ENCODE data around the gene PARP3.

Gene PARP3

DNA sequence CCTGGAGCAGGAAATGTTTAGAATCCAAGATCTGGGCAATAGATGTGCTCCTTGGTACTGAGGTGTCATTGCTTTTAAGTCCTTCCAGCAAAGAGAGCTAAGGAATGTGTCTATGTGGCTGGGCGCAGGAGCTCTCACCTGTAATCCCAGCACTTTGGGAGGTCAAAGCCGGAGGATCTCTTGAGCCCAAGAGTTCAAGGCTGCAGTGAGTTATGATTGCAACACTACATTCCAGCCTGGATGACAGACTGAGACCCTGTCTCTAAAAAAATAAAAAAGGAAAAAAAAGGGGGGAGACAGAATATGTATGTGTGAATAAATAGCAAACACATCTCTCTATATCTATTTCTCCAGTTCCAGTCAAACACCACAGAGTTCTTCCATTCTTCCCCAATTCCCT is 8.7 kb downstream of the PARP3 start:
- no peak overlapping the region for H3K4me3 ChIP-seq (ENCODE audit: low read depth, low read length)
- no peak for TF ChIP-seq CTCF (IDR thresholded peaks at IDR 0.05; ENCODE audit: low read depth, low read length, missing control alignments)
- in situ Hi-C loops (cut with HindIII; ENCODE audit: low sequenced_read_pairs) = no loop called here
- no peak for DNase-seq (ENCODE audit: low read depth)

- no peak for DNase-seq (ENCODE audit: low read depth)
- in situ Hi-C loops (cut with HindIII; ENCODE audit: low sequenced_read_pairs) = no loop called here
- TF ChIP-seq CTCF (IDR thresholded peaks at IDR 0.05; ENCODE audit: low read depth, low read length, missing control alignments) = no peak
- no peak overlapping the region for H3K4me3 ChIP-seq (ENCODE audit: low read depth, low read length)
Measured at GRCh38 chr3:51953445-51953844, 11.3 kb downstream of the PARP3 start.

DNA sequence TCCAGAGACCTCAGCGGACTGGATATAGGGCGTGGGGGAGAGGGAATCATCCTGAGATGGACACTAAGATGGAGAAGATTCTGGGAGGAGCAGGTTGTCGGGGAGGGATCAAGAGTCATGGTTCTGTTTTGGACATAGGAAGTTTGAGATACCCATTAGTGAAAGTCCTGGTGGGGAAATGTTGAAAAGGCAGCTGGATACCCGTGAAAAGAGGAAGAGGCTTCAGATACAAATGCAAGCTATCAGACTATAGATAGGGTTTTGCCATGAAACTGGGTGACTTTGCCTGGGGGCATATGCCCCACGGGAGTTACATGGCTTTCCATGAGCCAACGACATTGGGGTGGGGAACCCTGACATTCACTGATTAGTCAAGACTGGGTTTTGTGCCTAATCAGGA is 11.9 kb downstream of the PARP3 start:
- in situ Hi-C loops (cut with HindIII; ENCODE audit: low sequenced_read_pairs) = no loop called here
- no peak for DNase-seq (ENCODE audit: low read depth)
- no peak for TF ChIP-seq CTCF (IDR thresholded peaks at IDR 0.05; ENCODE audit: low read depth, low read length, missing control alignments)
- H3K4me3 ChIP-seq (ENCODE audit: low read depth, low read length) = no peak overlapping the region

GRCh38 chr3:51954713-51955112 is 12.6 kb downstream of the PARP3 start:
- in situ Hi-C loops (cut with HindIII; ENCODE audit: low sequenced_read_pairs) = no loop called here
- no peak for DNase-seq (ENCODE audit: low read depth)
- TF ChIP-seq CTCF (IDR thresholded peaks at IDR 0.05; ENCODE audit: low read depth, low read length, missing control alignments) = no peak
- H3K4me3 ChIP-seq (ENCODE audit: low read depth, low read length) = no peak overlapping the region

DNA sequence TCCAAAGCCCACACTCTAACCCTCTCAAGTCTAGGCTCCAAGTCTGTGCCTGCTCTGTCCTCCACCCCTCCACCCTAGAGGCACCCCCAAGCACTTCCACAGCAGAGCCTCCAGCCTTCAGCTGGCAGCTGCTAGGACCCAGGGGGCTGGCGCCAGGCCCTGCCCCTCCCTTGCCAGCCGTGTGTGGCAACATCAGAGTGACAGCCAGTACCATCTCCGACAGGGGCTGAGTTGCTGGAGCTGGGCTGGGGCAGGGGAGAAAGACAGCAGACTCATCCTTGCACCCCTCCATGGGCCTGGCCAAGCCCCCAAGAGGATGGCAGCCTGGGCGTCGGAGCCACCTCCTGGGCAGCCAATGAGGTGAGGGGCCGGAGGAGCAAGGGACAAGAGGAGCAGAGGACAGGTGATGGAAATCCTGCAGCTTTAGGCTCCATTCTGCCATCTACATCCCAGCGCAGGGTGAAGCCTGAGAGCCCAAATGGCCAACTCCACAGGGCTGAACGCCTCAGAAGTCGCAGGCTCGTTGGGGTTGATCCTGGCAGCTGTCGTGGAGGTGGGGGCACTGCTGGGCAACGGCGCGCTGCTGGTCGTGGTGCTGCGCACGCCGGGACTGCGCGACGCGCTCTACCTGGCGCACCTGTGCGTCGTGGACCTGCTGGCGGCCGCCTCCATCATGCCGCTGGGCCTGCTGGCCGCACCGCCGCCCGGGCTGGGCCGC is 13.2 kb downstream of the PARP3 start, which contains the start of gene GPR62:
Gene GPR62, plus strand, starts transcription at position 207 of the 718 bp plus-strand sequence. Its CDS starts 272 bp downstream, at position 479.
- no peak for DNase-seq (ENCODE audit: low read depth)
- in situ Hi-C loops (cut with HindIII; ENCODE audit: low sequenced_read_pairs) = no loop called here
- no peak for TF ChIP-seq CTCF (IDR thresholded peaks at IDR 0.05; ENCODE audit: low read depth, low read length, missing control alignments)
- H3K4me3 ChIP-seq (ENCODE audit: low read depth, low read length) = peak within 1 kb of the TSS; percentile 26

DNA sequence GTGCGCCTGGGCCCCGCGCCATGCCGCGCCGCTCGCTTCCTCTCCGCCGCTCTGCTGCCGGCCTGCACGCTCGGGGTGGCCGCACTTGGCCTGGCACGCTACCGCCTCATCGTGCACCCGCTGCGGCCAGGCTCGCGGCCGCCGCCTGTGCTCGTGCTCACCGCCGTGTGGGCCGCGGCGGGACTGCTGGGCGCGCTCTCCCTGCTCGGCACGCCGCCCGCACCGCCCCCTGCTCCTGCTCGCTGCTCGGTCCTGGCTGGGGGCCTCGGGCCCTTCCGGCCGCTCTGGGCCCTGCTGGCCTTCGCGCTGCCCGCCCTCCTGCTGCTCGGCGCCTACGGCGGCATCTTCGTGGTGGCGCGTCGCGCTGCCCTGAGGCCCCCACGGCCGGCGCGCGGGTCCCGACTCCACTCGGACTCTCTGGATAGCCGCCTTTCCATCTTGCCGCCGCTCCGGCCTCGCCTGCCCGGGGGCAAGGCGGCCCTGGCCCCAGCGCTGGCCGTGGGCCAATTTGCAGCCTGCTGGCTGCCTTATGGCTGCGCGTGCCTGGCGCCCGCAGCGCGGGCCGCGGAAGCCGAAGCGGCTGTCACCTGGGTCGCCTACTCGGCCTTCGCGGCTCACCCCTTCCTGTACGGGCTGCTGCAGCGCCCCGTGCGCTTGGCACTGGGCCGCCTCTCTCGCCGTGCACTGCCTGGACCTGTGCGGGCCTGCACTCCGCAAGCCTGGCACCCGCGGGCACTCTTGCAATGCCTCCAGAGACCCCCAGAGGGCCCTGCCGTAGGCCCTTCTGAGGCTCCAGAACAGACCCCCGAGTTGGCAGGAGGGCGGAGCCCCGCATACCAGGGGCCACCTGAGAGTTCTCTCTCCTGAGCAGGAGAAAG is 14.0 kb downstream of the PARP3 start:
- peak; percentile 57 for TF ChIP-seq CTCF (IDR thresholded peaks at IDR 0.05; ENCODE audit: low read depth, low read length, missing control alignments)
- peak overlapping the region; percentile 26 for H3K4me3 ChIP-seq (ENCODE audit: low read depth, low read length)
- in situ Hi-C loops (cut with HindIII; ENCODE audit: low sequenced_read_pairs) = no loop called here
- DNase-seq (ENCODE audit: low read depth) = no peak

All from astrocyte of the cerebellum (primary cell).